HCT116 (cell line): Measurements from ENCODE around the gene C15orf61. TPM values are rescaled to one million over a fixed set of nuclear protein-coding genes. Genes with fewer than 3 reads are reported as not detected.

Experiments used
- ATAC-seq: fragments of 200-7000 bp; cut with Tn5 transposase; 2 replicates; pipeline ENCODE4 v1.9.1; 2020; ENCODE audit warnings: mild to moderate bottlenecking, moderate library complexity
- BruUV-seq: library from RNA; stranded (reverse); fragments of 400-500 nt; replicated peaks from 2 replicates; lab custom pipeline; 2021; lab: Mats Ljungman, UMichigan
- CTCF ChIA-PET: fragments of 300-600 bp; sonication (Branson Sonifier 250); formaldehyde crosslinking; loops from one replicate; lab custom pipeline; 2021; ENCODE audit warnings: antibody characterized with exemption; lab: Charles Lee
- POLR2A ChIA-PET: fragments of 300-600, 350-600 bp; sonication (Branson Sonifier 250); formaldehyde crosslinking; loops from one replicate; lab custom pipeline; 2021; ENCODE audit warnings: antibody characterized with exemption; lab: Charles Lee
- RAD21 ChIA-PET, 2 experiments: fragments of 300-600 bp; sonication (Branson Sonifier 250); formaldehyde crosslinking; loops; one replicate each; lab custom pipeline; 2023; ENCODE audit warnings: low total read pairs in 2 of 2; ENCODE audit not compliant: uncharacterized antibody in 2 of 2, unreplicated experiment in 2 of 2, low non-redundant PET in 1 of 2; lab: Charles Lee
- DNase-seq: peaks from one replicate; pipeline ENCODE4 v3.0.0-alpha.2; 2010; ENCODE audit warnings: low read depth, low spot score
- H2AFZ ChIP-seq: fragments of 200-600 bp; shearing (Covaris generic), sonication (generic); 2 replicates; pipeline ENCODE4 v1.6.1; 2017; ENCODE audit warnings: low read depth, mixed run types, mixed read lengths, antibody characterized with exemption, low read length; ENCODE audit not compliant: poor library complexity, severe bottlenecking
- H3K27ac ChIP-seq: 2 replicates; pipeline ENCODE4 v1.5.1; 2012; ENCODE audit warnings: low read depth, low read length
- H3K27me3 ChIP-seq: fragments of 200-600 bp; sonication (generic); 2 replicates; pipeline ENCODE4 v1.6.1; 2016; ENCODE audit warnings: mixed run types, low read length, mixed read lengths; ENCODE audit not compliant: insufficient read depth
- H3K36me3 ChIP-seq, 2 experiments: fragments of 200-500 bp in 1 of 2; fragments of 200-600 bp in 1 of 2; sonication (Bioruptor generic) in 1 of 2; sonication (generic) in 1 of 2; 2 replicates each; pipeline versions ENCODE4 v1.5.1 to v1.6.1; 2014 to 2016; ENCODE audit warnings: low read length in 2 of 2, inconsistent platforms in 1 of 2, mixed read lengths in 1 of 2, mixed run types in 1 of 2; ENCODE audit not compliant: insufficient read depth in 2 of 2, control insufficient read depth in 1 of 2
- H3K4me1 ChIP-seq, 2 experiments: fragments of 200-600 bp in 1 of 2; sonication (generic) in 1 of 2; 2 replicates each; pipeline versions ENCODE4 v1.5.1 to v1.6.1; 2012 to 2017; ENCODE audit warnings: low read length in 2 of 2, inconsistent platforms in 1 of 2, mild to moderate bottlenecking in 1 of 2, mixed read lengths in 1 of 2, mixed run types in 1 of 2, moderate library complexity in 1 of 2; ENCODE audit not compliant: insufficient read depth in 2 of 2, control insufficient read depth in 1 of 2
- H3K4me2 ChIP-seq: fragments of 200-600 bp; sonication (generic); 2 replicates; pipeline ENCODE4 v1.6.1; 2017; ENCODE audit warnings: mixed run types, low read length, mixed read lengths
- H3K4me3 ChIP-seq, 2 experiments: fragments of 200-600 bp in 1 of 2; sonication (generic) in 1 of 2; replicated peaks in 1 of 2; 2 replicates each; pipeline ENCODE4 v1.5.1; 2011 to 2016; ENCODE audit warnings: low read length in 2 of 2, control low read depth in 1 of 2, low read depth in 1 of 2, mild to moderate bottlenecking in 1 of 2, mixed read lengths in 1 of 2, mixed run types in 1 of 2
- H3K79me2 ChIP-seq: fragments of 200-600 bp; sonication (generic); 2 replicates; pipeline ENCODE4 v1.6.1; 2017; ENCODE audit warnings: mild to moderate bottlenecking, mixed run types, low read length, moderate library complexity, mixed read lengths; ENCODE audit not compliant: insufficient read depth
- H3K9ac ChIP-seq: fragments of 200-600 bp; sonication (generic); 2 replicates; pipeline ENCODE4 v1.6.1; 2016; ENCODE audit warnings: low read length, mixed read lengths
- H3K9me2 ChIP-seq: fragments of 200-600 bp; sonication (generic), shearing (Covaris generic); 2 replicates; pipeline ENCODE4 v1.6.1; 2017; ENCODE audit warnings: mixed run types, mild to moderate bottlenecking, moderate library complexity; ENCODE audit not compliant: insufficient read depth
- H3K9me3 ChIP-seq, 2 experiments: fragments of 200-500 bp in 1 of 2; fragments of 200-600 bp in 1 of 2; sonication (Bioruptor generic) in 1 of 2; sonication (generic) in 1 of 2; 2 replicates each; pipeline ENCODE4 v1.6.1; 2014 to 2017; ENCODE audit warnings: low read length in 2 of 2, mixed read lengths in 2 of 2, inconsistent platforms in 1 of 2, low read depth in 1 of 2, mild to moderate bottlenecking in 1 of 2, mixed run types in 1 of 2, moderate library complexity in 1 of 2; ENCODE audit not compliant: control insufficient read depth in 1 of 2, insufficient read depth in 1 of 2
- H4K20me1 ChIP-seq: fragments of 200-600 bp; sonication (generic), shearing (Covaris generic); 2 replicates; pipeline ENCODE4 v1.6.1; 2017; ENCODE audit warnings: mixed run types, mild to moderate bottlenecking, moderate library complexity; ENCODE audit not compliant: insufficient read depth
- CBX3 ChIP-seq: IDR thresholded peaks from 2 replicates; pipeline ENCODE4 v1.6.1; 2012; ENCODE audit warnings: low read depth
- CTCF ChIP-seq, 3 experiments: fragments of 200-600 bp in 1 of 3; sonication (generic) in 1 of 3; IDR thresholded peaks in 2 of 3; conservative IDR thresholded peaks in 1 of 3; 2 replicates each; pipeline ENCODE4 v1.5.1; 2012 to 2017; ENCODE audit warnings: low read depth in 2 of 3, low read length in 2 of 3, antibody characterized with exemption in 1 of 3, borderline replicate concordance in 1 of 3, control low read depth in 1 of 3, mild to moderate bottlenecking in 1 of 3, mixed read lengths in 1 of 3, mixed run types in 1 of 3, moderate library complexity in 1 of 3; ENCODE audit not compliant: insufficient read depth in 1 of 3
- EZH2 ChIP-seq: fragments of 200-600 bp; sonication (generic); IDR thresholded peaks from 2 replicates; pipeline ENCODE4 v1.6.1; 2017; ENCODE audit warnings: antibody characterized with exemption, mixed run types
- EZH2phosphoT487 ChIP-seq: fragments of 200-600 bp; IDR thresholded peaks from 2 replicates; pipeline ENCODE4 v1.6.1; 2018; ENCODE audit warnings: antibody characterized with exemption, borderline replicate concordance
- JUND ChIP-seq: IDR thresholded peaks from 2 replicates; pipeline ENCODE4 v1.6.1; 2012
- RAD21 ChIP-seq: IDR thresholded peaks from 2 replicates; pipeline ENCODE4 v1.6.1; 2012; ENCODE audit warnings: low read depth, mild to moderate bottlenecking
- REST ChIP-seq: IDR thresholded peaks from 2 replicates; pipeline ENCODE4 v1.6.1; 2012; ENCODE audit warnings: low read depth
- SRF ChIP-seq: IDR thresholded peaks from 2 replicates; pipeline ENCODE4 v1.6.1; 2012; ENCODE audit warnings: low read depth
- ZBTB33 ChIP-seq: IDR thresholded peaks from 2 replicates; pipeline ENCODE4 v1.6.1; 2011; ENCODE audit warnings: mild to moderate bottlenecking, low read length, moderate library complexity; ENCODE audit not compliant: insufficient replicate concordance; ENCODE audit errors: extremely low read depth
- ZFX ChIP-seq: fragments of 450-650 bp; IDR thresholded peaks from 2 replicates; pipeline ENCODE4 v1.6.1; 2017
- intact Hi-C: fragments of 100-400 bp; cut with micrococcal nuclease; formaldehyde crosslinking; loops from 2 replicates; pipeline ENCODE4 v1.10.0; 2022
- total RNA-seq: library from RNA; stranded (reverse); gene quantifications from one replicate; pipeline ENCODE4 v1.2.1, GENCODE V29; 2021; ENCODE audit not compliant: unreplicated experiment

C15orf61 gene
- total RNA-seq, 1 experiment from 2014 or later: 9.9 TPM

GRCh38 chr15:67515557-67515956 is 5.4 kb upstream of the C15orf61 start:
- Histone ChIP-seq H3K4me1 (peaks cover 4 to 5% of the 10 kb centered on the region in 2 experiments; a peak in 2 of 4 replicates), H3K27ac (no peak overlapping the region), H3K9me3 (no peaks in the 10 kb centered on the region), H3K4me2 (no peak overlapping the region), H4K20me1 (no peaks in the 10 kb centered on the region), H3K9me2 (no peaks in the 10 kb centered on the region), H3K9ac (no peak overlapping the region), H3K27me3 (no peaks in the 10 kb centered on the region), H3K79me2 (no peaks in the 10 kb centered on the region), H3K36me3 (0 out of 4 replicates have a peak, but pooled peaks cover 0 to 2% of the 10 kb centered on the region in 2 experiments), H3K4me3 (no peak overlapping the region), H2AFZ (no peak overlapping the region)
- intact Hi-C loops: no loop called here
- ChIA-PET RAD21 (no interaction called here), CTCF (no interaction called here), POLR2A (no interaction called here)
- TF ChIP-seq CBX3 (no peak), EZH2 (no peak), SRF (no peak), REST (no peak), EZH2phosphoT487 (no peak), ZBTB33 (no peak), CTCF (IDR thresholded peaks at IDR 0.05 in 2 of 3, conservative IDR thresholded peaks at IDR 0.05 in 1 of 3; ENCODE audit: borderline replicate concordance in 1 of 3, insufficient read depth in 1 of 3, low read depth in 2 of 3, low read length in 2 of 3) (no peak), RAD21 (no peak), JUND (no peak), ZFX (no peak)
- DNase-seq: no peak
- BruUV-seq: no TSS peak
- no peak for ATAC-seq
